Measurements from ENCODE around the gene PLCG2.

Gene PLCG2

DNA sequence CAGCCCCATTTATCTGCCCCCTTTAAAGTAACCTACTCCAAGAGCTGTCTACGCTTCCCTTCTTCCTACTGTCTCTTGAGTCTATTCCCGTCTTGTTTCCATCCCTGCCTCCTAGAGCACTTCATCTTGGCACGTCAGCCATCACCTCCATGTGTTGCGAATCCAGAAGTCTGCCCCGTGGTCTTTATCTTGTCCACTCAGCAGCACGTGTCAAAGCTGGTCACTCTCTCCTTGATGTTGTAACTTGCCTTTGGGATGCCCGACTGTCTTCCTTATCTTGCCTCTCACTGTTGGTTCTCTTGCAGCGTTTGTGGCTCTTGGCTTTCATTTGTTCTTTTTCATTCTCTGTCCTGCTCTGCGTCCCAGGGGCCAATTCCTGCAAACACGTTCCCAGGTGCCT lies 99.4 kb downstream of the PLCG2 start:
- TF ChIP-seq ZFX (IDR thresholded peaks at IDR 0.05; ENCODE audit: borderline replicate concordance) (no peak), CTCF (IDR thresholded peaks at IDR 0.05) (no peak)
- no peak overlapping the region for H3K27ac ChIP-seq

GRCh38 chr16:81879625-81880024 lies 100.5 kb downstream of the PLCG2 start:
- H3K27ac ChIP-seq: no peak overlapping the region
- TF ChIP-seq CTCF (IDR thresholded peaks at IDR 0.05): peak; percentile 30
- TF ChIP-seq ZFX (IDR thresholded peaks at IDR 0.05; ENCODE audit: borderline replicate concordance): no peak

- no peak overlapping the region for H3K27ac ChIP-seq
Observed at GRCh38 chr16:81880816-81881215, 101.7 kb downstream of the PLCG2 start.

DNA sequence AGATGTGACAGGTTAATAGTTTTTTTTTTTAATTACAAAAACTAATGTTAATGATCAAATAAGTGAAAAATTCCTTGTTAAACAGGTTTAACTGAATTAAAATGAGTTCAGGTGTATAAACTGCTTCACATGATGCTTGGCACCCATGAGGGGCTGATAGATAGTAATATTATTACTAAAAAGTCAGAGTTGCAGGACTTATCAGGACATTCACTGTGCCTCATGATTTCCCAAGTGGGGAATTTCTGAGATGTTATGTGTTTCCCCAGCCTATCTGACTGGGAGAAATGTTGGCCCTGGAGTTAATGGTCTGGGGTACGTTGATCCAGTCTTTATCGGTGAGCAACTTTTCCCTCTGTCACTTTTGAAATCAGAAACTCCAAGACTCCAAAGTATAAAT lies 102.1 kb downstream of the PLCG2 start:
- TF ChIP-seq ZFX (IDR thresholded peaks at IDR 0.05; ENCODE audit: borderline replicate concordance) (no peak), CTCF (IDR thresholded peaks at IDR 0.05) (no peak)
- no peak overlapping the region for H3K27ac ChIP-seq

More at GRCh38 chr16:81880816-81881215, 101.7 kb downstream of the PLCG2 start:
- TF ChIP-seq ZFX (IDR thresholded peaks at IDR 0.05; ENCODE audit: borderline replicate concordance) (no peak), CTCF (IDR thresholded peaks at IDR 0.05) (no peak)

DNA sequence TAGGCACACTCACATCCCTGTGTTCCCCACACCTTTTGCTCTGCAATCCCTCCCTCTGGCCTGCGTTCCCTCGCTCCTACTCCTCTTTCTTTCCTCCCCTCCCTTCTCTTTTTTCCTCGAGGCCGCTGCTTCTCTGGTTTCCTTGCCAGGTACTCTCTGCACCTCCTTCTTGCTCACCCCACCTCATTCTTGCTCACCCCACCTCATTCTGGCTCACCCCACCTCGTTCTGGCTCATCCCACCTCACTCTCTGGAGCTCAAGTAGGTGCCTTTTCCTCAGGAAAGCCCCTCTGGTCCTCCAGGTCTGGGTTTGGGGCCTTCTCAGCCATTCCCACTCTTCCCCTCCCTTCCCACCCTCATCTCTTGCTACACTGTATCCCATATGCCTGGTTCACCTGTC lies 103.5 kb downstream of the PLCG2 start:
- no peak overlapping the region for H3K27ac ChIP-seq
- TF ChIP-seq CTCF (IDR thresholded peaks at IDR 0.05) (no peak), ZFX (IDR thresholded peaks at IDR 0.05; ENCODE audit: borderline replicate concordance) (no peak)

DNA sequence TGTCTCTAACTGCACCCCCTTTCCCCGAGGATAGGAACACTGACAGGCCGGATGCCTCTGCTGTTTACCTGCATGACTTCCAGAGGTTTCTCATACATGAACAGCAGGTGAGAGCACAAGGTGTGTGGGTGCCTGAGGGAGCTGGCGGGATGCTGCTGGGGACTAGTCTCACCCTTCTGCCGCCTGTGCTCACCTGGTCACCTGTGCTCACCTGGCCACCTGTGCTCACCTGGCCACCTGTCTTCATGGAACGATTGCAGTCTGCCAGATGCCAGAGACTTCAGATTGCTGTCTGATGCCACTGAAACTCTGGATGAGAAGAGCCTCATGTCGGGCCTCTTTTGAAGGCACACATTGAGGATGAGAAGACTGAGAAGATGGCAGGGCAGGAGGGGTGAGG lies 104.1 kb downstream of the PLCG2 start:
- no peak overlapping the region for H3K27ac ChIP-seq
- TF ChIP-seq ZFX (IDR thresholded peaks at IDR 0.05; ENCODE audit: borderline replicate concordance) (no peak), CTCF (IDR thresholded peaks at IDR 0.05) (no peak)

- TF ChIP-seq ZFX (IDR thresholded peaks at IDR 0.05; ENCODE audit: borderline replicate concordance) (no peak), CTCF (IDR thresholded peaks at IDR 0.05) (peak; percentile 84)
- no peak overlapping the region for H3K27ac ChIP-seq
Observed at GRCh38 chr16:81885976-81886586, 107.0 kb downstream of the PLCG2 start.
